ENCODE measurements around the gene PCSK4. TPM values are rescaled to one million over a fixed set of nuclear protein-coding genes. Genes with fewer than 3 reads are reported as not detected.

PCSK4 gene
- polyA plus RNA-seq, 1 of the 3 experiments (the other 2 are of a cell fraction): 6.6 TPM

GRCh38 chr19:1457031-1457739 lies 33.0 kb downstream of the PCSK4 start:
- H2AFZ ChIP-seq (ENCODE audit: low read depth): no peak overlapping the region
- ChIA-PET CTCF (interaction anchor here (1.4 kb wide), 1 partner anchor 15 kb away, joined by 5 read pairs; no protein-coding TSS in a partner anchor), POLR2A (no interaction called here)
- H3K27ac ChIP-seq (ENCODE audit: low read depth in 2 of 2, low read length in 1 of 2): no peak overlapping the region
- WGBS (ENCODE audit: low lambda C conversion rate): 95% methylated on average over 13 of the region's 48 CpGs
- no peak overlapping the region for H3K4me2 ChIP-seq
- no peaks in the 10 kb centered on the region for H3K79me2 ChIP-seq (ENCODE audit: insufficient read depth)
- H3K4me3 ChIP-seq (ENCODE audit: low read depth in 2 of 2, low read length in 1 of 2): no peak overlapping the region
- H4K20me1 ChIP-seq (ENCODE audit: insufficient read depth): peaks cover 11% of the 10 kb centered on the region; the same call in 1 of the 2 replicates
- TF ChIP-seq USF1 (IDR thresholded peaks at IDR 0.05; ENCODE audit: borderline replicate concordance, low read depth): no peak
- no peak for TF ChIP-seq NFIC (IDR thresholded peaks at IDR 0.05; ENCODE audit: borderline replicate concordance)
- TF ChIP-seq RCOR1 (IDR thresholded peaks at IDR 0.05; ENCODE audit: low read length): no peak
- no peak for TF ChIP-seq EZH2phosphoT487 (IDR thresholded peaks at IDR 0.05; ENCODE audit: borderline replicate concordance, low read depth)
- TF ChIP-seq RAD21 (IDR thresholded peaks at IDR 0.05; ENCODE audit: low read length): no peak
- TF ChIP-seq RXRA (IDR thresholded peaks at IDR 0.05; ENCODE audit: borderline replicate concordance, low read depth): no peak
- TF ChIP-seq TEAD4 (IDR thresholded peaks at IDR 0.05; ENCODE audit: borderline replicate concordance, insufficient read depth): no peak
- no peak for TF ChIP-seq SIN3A (IDR thresholded peaks at IDR 0.05; ENCODE audit: borderline replicate concordance, low read depth, low read length)
- H3K9ac ChIP-seq: no peak overlapping the region
- no peaks in the 10 kb centered on the region for H3K9me2 ChIP-seq
- H3K9me3 ChIP-seq: no peaks in the 10 kb centered on the region
- peaks cover 0 to 11% of the 10 kb centered on the region in 2 experiments; a peak in 1 of 4 replicates for H3K4me1 ChIP-seq (ENCODE audit: control insufficient read depth in 1 of 2, insufficient read depth in 2 of 2, low read depth in 1 of 2, low read length in 1 of 2)
- peaks cover 9% of the 10 kb centered on the region for H3F3A ChIP-seq (replicated peaks; ENCODE audit: insufficient read depth)
- H3K36me3 ChIP-seq (replicated peaks in 1 of 2; ENCODE audit: control insufficient read depth in 1 of 2, insufficient read depth in 2 of 2, low read length in 1 of 2): peaks cover 4 to 7% of the 10 kb centered on the region in 2 experiments
- H3K27me3 ChIP-seq (ENCODE audit: insufficient read depth): no peaks in the 10 kb centered on the region
- no peak for DNase-seq

- Histone ChIP-seq H3F3A (replicated peaks; ENCODE audit: insufficient read depth) (peaks cover 9% of the 10 kb centered on the region), H3K4me2 (no peak overlapping the region), H3K4me1 (ENCODE audit: control insufficient read depth in 1 of 2, insufficient read depth in 2 of 2, low read depth in 1 of 2, low read length in 1 of 2) (peaks cover 0 to 18% of the 10 kb centered on the region in 2 experiments; a peak in 1 of 4 replicates), H2AFZ (ENCODE audit: low read depth) (no peak overlapping the region), H3K79me2 (ENCODE audit: insufficient read depth) (no peaks in the 10 kb centered on the region), H3K9me3 (no peaks in the 10 kb centered on the region), H3K36me3 (replicated peaks in 1 of 2; ENCODE audit: control insufficient read depth in 1 of 2, insufficient read depth in 2 of 2, low read length in 1 of 2) (peaks cover 4 to 7% of the 10 kb centered on the region in 2 experiments), H3K9me2 (no peaks in the 10 kb centered on the region), H4K20me1 (ENCODE audit: insufficient read depth) (peaks cover 11% of the 10 kb centered on the region; the same call in 1 of the 2 replicates), H3K27ac (ENCODE audit: low read depth in 2 of 2, low read length in 1 of 2) (no peak overlapping the region), H3K9ac (no peak overlapping the region), H3K4me3 (ENCODE audit: low read depth in 2 of 2, low read length in 1 of 2) (no peak overlapping the region), H3K27me3 (ENCODE audit: insufficient read depth) (no peaks in the 10 kb centered on the region)
- CTCF ChIA-PET: interaction anchor here (0.6 to 3.5 kb wide), 2 partner anchors 11 to 607 kb away, joined by 3 to 16 read pairs; no protein-coding TSS in a partner anchor
- 94% methylated on average over 23 of the region's 43 CpGs for WGBS (ENCODE audit: low lambda C conversion rate)
- no peak for DNase-seq
- POLR2A ChIA-PET: interaction anchor here (0.6 to 2.7 kb wide), 4 partner anchors 16 to 187 kb away, joined by 3 to 10 read pairs (median 8); partner anchors contain the start of genes CIRBP and REEP6
- TF ChIP-seq CTCF (IDR thresholded peaks at IDR 0.05) (no peak), EP300 (IDR thresholded peaks at IDR 0.05; ENCODE audit: borderline replicate concordance in 1 of 2, low read depth in 1 of 2, low read length in 1 of 2) (no peak), MEF2A (IDR thresholded peaks at IDR 0.05; ENCODE audit: borderline replicate concordance, low read depth) (no peak), RCOR1 (IDR thresholded peaks at IDR 0.05; ENCODE audit: low read length) (no peak), REST (IDR thresholded peaks at IDR 0.05; ENCODE audit: low read depth, low read length) (no peak), NFIC (IDR thresholded peaks at IDR 0.05; ENCODE audit: borderline replicate concordance) (no peak), PBX3 (IDR thresholded peaks at IDR 0.05) (no peak), SMC3 (IDR thresholded peaks at IDR 0.05; ENCODE audit: low read depth, low read length) (no peak), SIN3A (IDR thresholded peaks at IDR 0.05; ENCODE audit: borderline replicate concordance, low read depth, low read length) (no peak), RFX5 (IDR thresholded peaks at IDR 0.05; ENCODE audit: low read length) (no peak)
Observed at GRCh38 chr19:1456121-1456900, 33.8 kb downstream of the PCSK4 start.

All from SK-N-SH (cell line).